ENCODE data around the gene IL22RA2.

Gene IL22RA2

DNA sequence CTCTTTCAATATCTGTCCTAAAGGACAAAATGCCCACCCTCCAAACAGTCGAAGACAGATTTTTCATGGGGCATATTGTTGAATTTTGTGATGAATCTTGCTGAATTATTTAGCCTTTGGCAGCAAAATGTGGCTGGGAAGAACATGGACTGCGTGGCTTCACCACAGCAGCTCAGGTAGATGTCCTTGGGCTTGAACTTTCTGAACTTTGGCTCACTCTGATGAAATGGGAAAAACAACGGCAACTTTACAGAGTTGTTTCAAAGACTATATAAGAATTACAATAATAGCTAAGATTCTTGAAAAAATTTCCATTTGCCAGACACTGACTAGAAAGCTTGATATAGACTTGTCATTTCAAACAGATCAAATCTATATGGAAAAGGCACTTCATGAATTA, 75.9 kb downstream of the IL22RA2 start:
- no peak for DNase-seq

DNA sequence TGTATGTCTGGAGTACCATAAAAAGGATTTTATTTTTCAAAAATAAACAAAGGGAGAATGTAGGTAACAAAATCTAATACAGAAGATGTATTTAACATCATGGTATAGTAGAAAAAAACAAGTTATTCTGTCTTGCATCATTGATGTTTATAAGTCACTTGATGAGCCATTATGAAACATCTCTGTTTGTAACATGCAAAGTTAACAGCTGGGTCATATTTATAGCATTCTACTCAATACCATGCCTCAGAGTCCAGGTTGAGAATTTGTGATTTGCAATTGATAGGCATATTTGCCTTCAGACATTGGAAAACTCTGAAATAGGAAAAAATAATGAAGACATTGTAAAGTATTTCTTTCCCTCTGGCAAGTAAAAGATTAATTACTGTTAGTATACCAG, 76.4 kb downstream of the IL22RA2 start:
- DNase-seq: no peak

GRCh38 chr6:137095651-137096238, 77.7 kb downstream of the IL22RA2 start:
- peak in 2 of 58 donors; percentile 2 for DNase-seq

DNA sequence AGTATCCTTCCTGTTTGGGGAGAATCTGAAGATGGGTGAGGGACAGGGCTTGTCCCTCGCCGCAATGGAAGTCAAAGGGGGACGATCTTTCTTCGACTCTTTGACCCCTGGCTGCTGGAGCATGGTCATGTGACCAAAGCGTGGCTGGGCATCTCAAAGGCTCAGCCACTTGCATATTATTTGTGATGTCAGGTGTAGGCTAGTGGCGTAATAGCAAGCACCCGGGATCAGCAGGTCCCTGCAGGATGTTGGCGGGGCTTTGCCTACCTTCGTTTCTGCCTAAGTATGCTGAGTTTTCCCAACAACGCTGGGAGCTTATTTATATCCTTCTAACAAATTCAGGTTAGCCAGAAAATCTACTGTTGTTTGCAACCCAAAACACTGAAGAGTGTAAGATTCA, 78.4 kb downstream of the IL22RA2 start:
- DNase-seq: no peak

GRCh38 chr6:137094411-137095008, 78.9 kb downstream of the IL22RA2 start:
- peak in 31 of 58 donors; percentile 1 to 72 (median 20) for DNase-seq
